ENCODE measurements around the gene LILRA1.
"Not testable (repeated sequence)": the region's sequence is repeated elsewhere in the genome, so short reads cannot be mapped to it uniquely, and the experiment has no call there.

The LILRA1 gene

GRCh38 chr19:54577334-54577733 is 16.1 kb upstream of the LILRA1 start:
- no peak for DNase-seq (ENCODE audit: low read depth, low spot score)

GRCh38 chr19:54578268-54578667 is 15.2 kb upstream of the LILRA1 start:
- not testable (repeated sequence) for DNase-seq (ENCODE audit: low read depth, low spot score)

- no peak for DNase-seq (ENCODE audit: low read depth, low spot score)
These were observed 7.0 kb upstream of the LILRA1 start for GRCh38 chr19:54586397-54586796.

- DNase-seq (ENCODE audit: low read depth, low spot score), result no peak
These were observed 6.4 kb upstream of the LILRA1 start for GRCh38 chr19:54587026-54587425.

- not testable (repeated sequence) for DNase-seq (ENCODE audit: low read depth, low spot score)
These were observed 647 bp downstream of the LILRA1 start for GRCh38 chr19:54593931-54594626.

- no peak for DNase-seq (ENCODE audit: low read depth, low spot score)
These were observed 1.3 kb downstream of the LILRA1 start for GRCh38 chr19:54594737-54595136.

GRCh38 chr19:54595680-54596436 is 2.4 kb downstream of the LILRA1 start:
- DNase-seq (ENCODE audit: low read depth, low spot score), result not testable (repeated sequence)

- no peak for DNase-seq (ENCODE audit: low read depth, low spot score)
These were observed 6.8 kb downstream of the LILRA1 start for GRCh38 chr19:54600212-54600611.

- no peak for DNase-seq (ENCODE audit: low read depth, low spot score)
These were observed 12.8 kb downstream of the LILRA1 start for GRCh38 chr19:54606230-54606629.

GRCh38 chr19:54606891-54607784 is 13.7 kb downstream of the LILRA1 start:
- DNase-seq (ENCODE audit: low read depth, low spot score), result no peak

- no peak for DNase-seq (ENCODE audit: low read depth, low spot score)
These were observed 14.3 kb downstream of the LILRA1 start for GRCh38 chr19:54607785-54608150.

- no peak for DNase-seq (ENCODE audit: low read depth, low spot score)
These were observed 14.8 kb downstream of the LILRA1 start for GRCh38 chr19:54608205-54608604.

GRCh38 chr19:54608792-54609191 is 15.4 kb downstream of the LILRA1 start:
- no peak for DNase-seq (ENCODE audit: low read depth, low spot score)

GRCh38 chr19:54609356-54609791 is 15.9 kb downstream of the LILRA1 start:
- no peak for DNase-seq (ENCODE audit: low read depth, low spot score)

GRCh38 chr19:54612428-54612827 is 19.0 kb downstream of the LILRA1 start:
- no peak for DNase-seq (ENCODE audit: low read depth, low spot score)

GRCh38 chr19:54614726-54615125 is 21.3 kb downstream of the LILRA1 start:
- DNase-seq (ENCODE audit: low read depth, low spot score), result no peak

GRCh38 chr19:54616057-54616456 is 22.6 kb downstream of the LILRA1 start:
- DNase-seq (ENCODE audit: low read depth, low spot score), result no peak

- DNase-seq (ENCODE audit: low read depth, low spot score), result no peak
These were observed 23.6 kb downstream of the LILRA1 start for GRCh38 chr19:54616821-54617560.

GRCh38 chr19:54620464-54620863 is 27.0 kb downstream of the LILRA1 start:
- no peak for DNase-seq (ENCODE audit: low read depth, low spot score)

GRCh38 chr19:54622431-54622830 is 29.0 kb downstream of the LILRA1 start:
- DNase-seq (ENCODE audit: low read depth, low spot score), result no peak

- DNase-seq (ENCODE audit: low read depth, low spot score), result not testable (repeated sequence)
These were observed 30.8 kb downstream of the LILRA1 start for GRCh38 chr19:54624234-54624633.

Data from astrocyte of the hippocampus (primary cell).